Keratinocyte (primary cell): ENCODE results near the gene STARD5. TPM values are rescaled to one million over a fixed set of nuclear protein-coding genes. Genes with fewer than 3 reads are reported as not detected.

Source experiments
- DNase-seq: peaks from one replicate; pipeline ENCODE4 v3.0.0-alpha.2; 2011; ENCODE audit warnings: low read depth, missing footprints, low spot score
- FAIRE-seq: peaks from 2 replicates; lab custom pipeline; 2011; peaks lifted over from hg19 to GRCh38; lab: Jason Lieb, UNC
- H2AFZ ChIP-seq: 2 replicates; pipeline ENCODE4 v1.6.0; 2012; ENCODE audit warnings: low read length, control low read depth, inconsistent platforms; ENCODE audit not compliant: control insufficient read depth
- H3K27ac ChIP-seq: 2 replicates; pipeline ENCODE4 v1.5.1; 2011; ENCODE audit warnings: low read length; ENCODE audit not compliant: control insufficient read depth, insufficient read depth
- H3K27me3 ChIP-seq: 3 replicates; pipeline ENCODE4 v1.6.0; 2011; ENCODE audit warnings: low read length; ENCODE audit not compliant: control insufficient read depth, insufficient read depth; ENCODE audit errors: extremely low read depth
- H3K36me3 ChIP-seq, 2 experiments: 2 replicates in 1 of 2; 3 replicates in 1 of 2; pipeline ENCODE4 v1.5.1; 2011; ENCODE audit warnings: low read length in 2 of 2, mild to moderate bottlenecking in 1 of 2; ENCODE audit not compliant: control insufficient read depth in 2 of 2, insufficient read depth in 2 of 2; ENCODE audit errors: extremely low read depth in 1 of 2
- H3K4me1 ChIP-seq: 3 replicates; pipeline ENCODE4 v1.5.1; 2011; ENCODE audit warnings: low read length; ENCODE audit not compliant: control insufficient read depth, insufficient read depth; ENCODE audit errors: extremely low read depth
- H3K4me2 ChIP-seq: 3 replicates; pipeline ENCODE4 v1.6.0; 2011; ENCODE audit warnings: low read depth, low read length; ENCODE audit not compliant: control insufficient read depth, insufficient read depth; ENCODE audit errors: extremely low read depth
- H3K4me3 ChIP-seq, 3 experiments: fragments of 200-600 bp in 1 of 3; sonication (generic) in 1 of 3; 2 replicates in 2 of 3; 3 replicates in 1 of 3; pipeline ENCODE4 v1.5.1; 2011 to 2016; ENCODE audit warnings: low read length in 3 of 3, mild to moderate bottlenecking in 3 of 3, control low read depth in 2 of 3, inconsistent platforms in 1 of 3, low read depth in 1 of 3, mixed read lengths in 1 of 3, mixed run types in 1 of 3, moderate library complexity in 1 of 3; ENCODE audit not compliant: control insufficient read depth in 2 of 3, insufficient read depth in 2 of 3; ENCODE audit errors: extremely low read depth in 1 of 3
- H3K79me2 ChIP-seq: 2 replicates; pipeline ENCODE4 v1.6.0; 2012; ENCODE audit warnings: low read length; ENCODE audit not compliant: control insufficient read depth, insufficient read depth
- H3K9ac ChIP-seq: 3 replicates; pipeline ENCODE4 v1.6.0; 2011; ENCODE audit warnings: low read length; ENCODE audit not compliant: control insufficient read depth, insufficient read depth; ENCODE audit errors: extremely low read depth
- H3K9me1 ChIP-seq: 3 replicates; pipeline ENCODE4 v1.6.0; 2011; ENCODE audit warnings: low read length; ENCODE audit not compliant: control insufficient read depth, insufficient read depth; ENCODE audit errors: extremely low read depth
- H3K9me3 ChIP-seq: 2 replicates; pipeline ENCODE4 v1.5.1; 2012; ENCODE audit warnings: low read depth, low read length; ENCODE audit not compliant: control insufficient read depth
- H4K20me1 ChIP-seq: 3 replicates; pipeline ENCODE4 v1.6.0; 2011; ENCODE audit warnings: low read length; ENCODE audit not compliant: control insufficient read depth, insufficient read depth; ENCODE audit errors: extremely low read depth
- EZH2 ChIP-seq: IDR thresholded peaks from one replicate; pipeline ENCODE4 v1.6.1; 2012; ENCODE audit warnings: inconsistent platforms, mild to moderate bottlenecking, low read length, moderate library complexity
- dilution Hi-C: fragments of 300-500 bp; cut with MboI; formaldehyde crosslinking; loops from one replicate; pipeline ENCODE4 v1.7.0; 2020; ENCODE audit warnings: low sequenced_read_pairs; ENCODE audit not compliant: extremely low pct_ligation_motif_present
- polyA plus RNA-seq, 5 experiments: library from polyadenylated mRNA; depleted of rRNA in 3 of 5; stranded (reverse) in 3 of 5; stranded (forward) in 1 of 5; unstranded in 1 of 5; fragments of >200 nt; gene quantifications; 1 replicate in 1 of 5; 2 replicates in 3 of 5; 3 replicates in 1 of 5; pipeline versions ENCODE4 v1.2.1 to v1.2.3, GENCODE V29; 2011 to 2012; ENCODE audit warnings: missing spikeins in 2 of 5, low read depth in 1 of 5, low replicate concordance in 1 of 5
- TF ChIP-seq, protein P1 (sequence below), 3 experiments: IDR thresholded peaks in 1 of 3; conservative IDR thresholded peaks in 1 of 3; optimal IDR thresholded peaks in 1 of 3; 2 replicates in 2 of 3; 3 replicates in 1 of 3; pipeline versions ENCODE3 to v1.5.1; 2011; ENCODE audit warnings: low read length in 3 of 3, mild to moderate bottlenecking in 3 of 3, moderate library complexity in 2 of 3, control low read depth in 1 of 3, inconsistent platforms in 1 of 3; ENCODE audit not compliant: insufficient read depth in 2 of 3; ENCODE audit errors: extremely low read depth in 1 of 3

STARD5 gene
- polyA plus RNA-seq, 1 donor (not counting 4 experiments of a cell fraction or from before 2014, with no cell fraction given), result 38.8 TPM

DNA sequence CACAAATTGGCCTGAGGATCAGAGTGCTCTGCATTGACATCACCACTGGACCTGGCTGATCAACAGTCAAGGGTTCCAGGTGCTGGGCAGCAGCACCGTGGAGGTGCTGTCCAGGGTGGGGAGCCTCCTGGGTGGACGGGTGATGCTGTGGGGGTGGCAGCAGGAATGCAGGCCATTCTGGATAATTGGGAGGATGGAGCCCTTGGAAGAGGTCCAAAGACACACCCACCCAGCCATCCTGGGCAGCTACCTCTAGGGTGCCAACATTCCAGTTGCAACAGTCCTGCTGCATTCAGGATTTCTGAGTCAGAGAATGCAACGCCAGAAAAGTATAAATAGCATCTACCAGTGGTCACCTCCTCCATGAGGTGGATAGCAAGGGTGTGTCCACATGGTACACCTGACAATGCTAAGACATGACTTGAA lies 26.8 kb downstream of the STARD5 start:
- TF ChIP-seq, protein P1, sequence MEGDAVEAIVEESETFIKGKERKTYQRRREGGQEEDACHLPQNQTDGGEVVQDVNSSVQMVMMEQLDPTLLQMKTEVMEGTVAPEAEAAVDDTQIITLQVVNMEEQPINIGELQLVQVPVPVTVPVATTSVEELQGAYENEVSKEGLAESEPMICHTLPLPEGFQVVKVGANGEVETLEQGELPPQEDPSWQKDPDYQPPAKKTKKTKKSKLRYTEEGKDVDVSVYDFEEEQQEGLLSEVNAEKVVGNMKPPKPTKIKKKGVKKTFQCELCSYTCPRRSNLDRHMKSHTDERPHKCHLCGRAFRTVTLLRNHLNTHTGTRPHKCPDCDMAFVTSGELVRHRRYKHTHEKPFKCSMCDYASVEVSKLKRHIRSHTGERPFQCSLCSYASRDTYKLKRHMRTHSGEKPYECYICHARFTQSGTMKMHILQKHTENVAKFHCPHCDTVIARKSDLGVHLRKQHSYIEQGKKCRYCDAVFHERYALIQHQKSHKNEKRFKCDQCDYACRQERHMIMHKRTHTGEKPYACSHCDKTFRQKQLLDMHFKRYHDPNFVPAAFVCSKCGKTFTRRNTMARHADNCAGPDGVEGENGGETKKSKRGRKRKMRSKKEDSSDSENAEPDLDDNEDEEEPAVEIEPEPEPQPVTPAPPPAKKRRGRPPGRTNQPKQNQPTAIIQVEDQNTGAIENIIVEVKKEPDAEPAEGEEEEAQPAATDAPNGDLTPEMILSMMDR (optimal IDR thresholded peaks at IDR 0.05 in 1 of 3, IDR thresholded peaks at IDR 0.05 in 1 of 3, conservative IDR thresholded peaks at IDR 0.05 in 1 of 3; ENCODE audit: extremely low read depth in 1 of 3, insufficient read depth in 2 of 3, low read length in 3 of 3), result no peak
- TF ChIP-seq EZH2, result no peak
- FAIRE-seq, result peak; percentile 98
- H3K4me1 ChIP-seq, result peaks cover 18% of the 10 kb centered on the region
- no peak overlapping the region for H3K27ac ChIP-seq
- H3K9me3 ChIP-seq, result no peaks in the 10 kb centered on the region
- H3K9me1 ChIP-seq, result no peaks in the 10 kb centered on the region
- H3K4me3 ChIP-seq, result no peak overlapping the region
- no peaks in the 10 kb centered on the region for H3K36me3 ChIP-seq
- H3K79me2 ChIP-seq, result no peaks in the 10 kb centered on the region
- peak overlapping the region; percentile 37 for H3K4me2 ChIP-seq
- no peak overlapping the region for H2AFZ ChIP-seq
- no peak overlapping the region for H3K9ac ChIP-seq
- H3K27me3 ChIP-seq, result no peaks in the 10 kb centered on the region
- DNase-seq, result peak; percentile 77
- no peaks in the 10 kb centered on the region for H4K20me1 ChIP-seq
- dilution Hi-C loops, result no loop called here

DNA sequence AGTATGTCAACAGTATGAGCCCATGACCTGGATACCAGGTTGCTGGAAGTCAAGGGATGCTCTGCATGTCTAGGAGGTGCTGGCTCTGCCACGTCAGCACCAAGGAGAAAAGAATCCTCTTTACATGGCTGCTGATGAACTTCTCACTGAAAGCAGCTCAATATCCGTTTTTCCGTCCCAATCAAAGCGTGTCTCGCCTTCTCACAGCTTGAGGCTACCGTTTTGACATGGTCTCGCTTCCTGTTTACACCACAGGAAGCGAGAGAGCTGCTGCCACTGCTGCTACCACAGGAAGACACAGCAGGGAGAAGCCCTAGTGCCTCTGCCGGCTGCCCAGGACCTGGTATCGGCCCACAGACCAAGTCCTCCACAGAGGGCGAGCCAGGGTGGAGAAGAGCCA lies 27.3 kb downstream of the STARD5 start:
- peaks cover 18% of the 10 kb centered on the region for H3K4me1 ChIP-seq
- FAIRE-seq (no peak), DNase-seq (no peak)
- no peaks in the 10 kb centered on the region for H3K79me2 ChIP-seq
- H3K4me2 ChIP-seq, result no peak overlapping the region
- no peak for TF ChIP-seq EZH2
- TF ChIP-seq, protein P1 (optimal IDR thresholded peaks at IDR 0.05 in 1 of 3, IDR thresholded peaks at IDR 0.05 in 1 of 3, conservative IDR thresholded peaks at IDR 0.05 in 1 of 3; ENCODE audit: extremely low read depth in 1 of 3, insufficient read depth in 2 of 3, low read length in 3 of 3), result no peak
- H3K27ac ChIP-seq, result no peak overlapping the region
- no peaks in the 10 kb centered on the region for H4K20me1 ChIP-seq
- no peaks in the 10 kb centered on the region for H3K27me3 ChIP-seq
- no peaks in the 10 kb centered on the region for H3K9me1 ChIP-seq
- no peak overlapping the region for H3K9ac ChIP-seq
- H3K36me3 ChIP-seq, result no peaks in the 10 kb centered on the region
- H2AFZ ChIP-seq, result no peak overlapping the region
- H3K9me3 ChIP-seq, result no peaks in the 10 kb centered on the region
- dilution Hi-C loops, result no loop called here
- H3K4me3 ChIP-seq, result no peak overlapping the region
